Natural killer cell treated with Interleukin-12 subunit alpha and Interleukin-12 subunit beta and Interleukin-15 and Interleukin-18, amount 100 ng/mL, for 72 hours (primary cell): ENCODE measurements around the gene SNX27. TPM values are rescaled to one million over a fixed set of nuclear protein-coding genes. Genes with fewer than 3 reads are reported as not detected.
"Not testable (repeated sequence)": the region's sequence is repeated elsewhere in the genome, so short reads cannot be mapped to it uniquely, and the experiment has no call there.

ENCODE experiments used
- ATAC-seq, 2 donors: fragments of 150-1000 bp; cut with Tn5 transposase in 1 of 2; sonication (Bioruptor Pico), chemical (Tn5 transposase) in 1 of 2; 2 replicates each; pipeline ENCODE4 v1.10.0; 2021
- DNase-seq: peaks from one replicate; pipeline ENCODE4 v3.0.0; 2022; ENCODE audit warnings: low spot score
- H3K27ac Mint-ChIP-seq, 2 donors: 1 replicate in 1 of 2; 2 replicates in 1 of 2; pipeline ENCODE4 v1.8.0; 2022; ENCODE audit warnings: mixed read lengths in 2 of 2, mild to moderate bottlenecking in 1 of 2, moderate library complexity in 1 of 2
- H3K27me3 Mint-ChIP-seq, 2 donors: 1 replicate in 1 of 2; 2 replicates in 1 of 2; pipeline ENCODE4 v1.8.0; 2022; ENCODE audit warnings: mixed read lengths in 2 of 2
- H3K36me3 Mint-ChIP-seq: one replicate; pipeline ENCODE4 v1.8.0; 2022; ENCODE audit warnings: mixed read lengths
- H3K4me1 Mint-ChIP-seq, 2 donors: 1 replicate in 1 of 2; 2 replicates in 1 of 2; pipeline ENCODE4 v1.8.0; 2022; ENCODE audit warnings: low read depth in 2 of 2, mixed read lengths in 2 of 2, mild to moderate bottlenecking in 1 of 2
- H3K4me3 Mint-ChIP-seq: one replicate; pipeline ENCODE4 v1.8.0; 2022; ENCODE audit warnings: mixed read lengths
- H3K9me3 Mint-ChIP-seq: 2 replicates; pipeline ENCODE4 v1.8.0; 2022; ENCODE audit warnings: mixed read lengths
- total RNA-seq, 2 donors: library from RNA; stranded (reverse); gene quantifications; one replicate each; pipeline ENCODE4 v1.2.3, GENCODE V29; 2022

SNX27 gene
- total RNA-seq, 2 donors from 2014 or later = 28.3 to 34.2 TPM

DNA sequence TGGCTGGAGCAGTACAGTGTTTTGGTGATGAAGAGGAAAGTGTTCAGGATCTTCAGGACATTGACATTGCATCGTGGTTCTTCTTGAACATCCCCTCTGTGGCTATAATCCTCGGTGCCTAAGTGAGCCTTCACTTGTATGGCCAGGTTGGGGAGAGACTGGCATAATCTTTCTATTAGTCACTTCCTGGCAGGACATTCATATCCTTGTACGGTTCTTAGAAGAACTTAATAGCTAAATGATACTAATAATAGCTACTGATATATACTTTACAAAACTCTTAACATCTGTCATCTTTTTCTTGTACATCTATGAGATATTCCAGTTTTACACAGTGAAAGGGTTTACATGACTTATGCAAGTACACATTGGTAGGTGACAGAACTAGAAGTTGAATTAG lies 69.0 kb downstream of the SNX27 start:
- DNase-seq (no peak), ATAC-seq (no peak)
- Mint-ChIP-seq H3K4me3 (no peak overlapping the region), H3K27me3 (no peaks in the 10 kb centered on the region), H3K36me3 (peaks cover 4% of the 10 kb centered on the region), H3K27ac (peak overlapping the region in 1 of 2 donors; percentile 16), H3K9me3 (no peaks in the 10 kb centered on the region), H3K4me1 (no peaks in the 10 kb centered on the region)

DNA sequence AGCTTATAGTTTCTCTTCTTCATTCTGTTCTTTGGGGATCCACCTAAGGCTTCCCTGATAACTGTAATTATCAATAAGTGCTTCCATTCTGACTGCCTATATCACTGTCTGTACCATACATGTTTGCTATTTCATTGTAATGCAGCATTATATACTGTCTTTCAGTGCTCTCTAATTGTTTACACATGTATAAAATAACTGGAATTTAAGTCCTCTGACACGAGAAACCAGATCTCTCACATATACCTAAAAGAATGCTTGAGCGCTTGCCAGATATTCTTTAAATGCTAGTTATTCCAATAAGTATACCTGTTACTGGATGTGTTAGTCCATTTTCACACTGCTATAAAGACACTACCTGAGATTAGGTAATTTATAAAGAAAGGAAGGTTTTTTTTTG lies 70.1 kb downstream of the SNX27 start:
- no peak overlapping the region for H3K27ac Mint-ChIP-seq
- H3K36me3 Mint-ChIP-seq = peaks cover 4% of the 10 kb centered on the region
- H3K9me3 Mint-ChIP-seq = no peaks in the 10 kb centered on the region
- no peaks in the 10 kb centered on the region for H3K4me1 Mint-ChIP-seq
- ATAC-seq (no peak), DNase-seq (no peak)
- no peak overlapping the region for H3K4me3 Mint-ChIP-seq
- H3K27me3 Mint-ChIP-seq = no peaks in the 10 kb centered on the region

DNA sequence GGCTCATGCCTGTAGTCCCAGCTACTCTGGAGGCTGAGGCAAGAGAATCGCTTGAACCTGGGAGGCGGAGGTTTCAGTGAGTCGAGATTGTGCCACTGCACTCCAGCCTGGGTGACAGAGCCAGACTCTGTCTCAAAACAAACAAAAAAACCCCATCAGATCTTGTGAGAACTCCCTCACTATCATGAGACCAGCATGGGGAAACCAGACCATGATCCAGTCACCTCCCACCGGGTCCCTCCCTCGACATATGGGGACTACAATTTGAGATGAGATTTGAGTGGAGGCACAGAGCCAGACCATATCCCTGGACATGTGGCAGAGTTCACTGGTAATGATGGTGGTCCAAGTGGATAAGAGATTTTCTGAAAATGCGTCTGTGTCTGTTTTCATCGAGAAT lies 71.1 kb downstream of the SNX27 start:
- not testable (repeated sequence) for H3K27ac Mint-ChIP-seq, H3K27me3 Mint-ChIP-seq, H3K4me1 Mint-ChIP-seq, ATAC-seq, DNase-seq, H3K36me3 Mint-ChIP-seq, H3K4me3 Mint-ChIP-seq, H3K9me3 Mint-ChIP-seq

DNA sequence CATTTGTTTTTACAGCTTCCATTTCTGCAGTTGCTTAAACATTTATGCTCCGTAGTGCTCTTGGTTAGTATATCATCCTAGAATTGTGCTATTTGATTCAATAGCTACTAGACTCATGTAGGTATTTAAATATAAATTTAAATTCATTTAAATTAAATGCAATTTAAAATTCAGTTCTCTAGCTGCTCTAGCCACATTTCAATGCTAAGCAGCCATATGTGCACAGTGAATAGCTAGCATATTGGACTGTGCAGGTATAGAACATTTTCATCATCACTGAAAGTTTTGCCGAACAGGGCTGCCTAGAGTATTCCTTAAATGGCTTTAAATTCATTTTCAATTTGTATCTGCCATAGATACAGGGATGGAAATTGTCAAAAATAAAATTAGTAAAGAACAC lies 72.3 kb downstream of the SNX27 start:
- Mint-ChIP-seq H3K27me3 (no peaks in the 10 kb centered on the region), H3K4me3 (no peak overlapping the region), H3K27ac (no peak overlapping the region), H3K4me1 (no peaks in the 10 kb centered on the region), H3K36me3 (peaks cover 4% of the 10 kb centered on the region), H3K9me3 (no peaks in the 10 kb centered on the region)
- no peak for ATAC-seq
- DNase-seq = no peak

DNA sequence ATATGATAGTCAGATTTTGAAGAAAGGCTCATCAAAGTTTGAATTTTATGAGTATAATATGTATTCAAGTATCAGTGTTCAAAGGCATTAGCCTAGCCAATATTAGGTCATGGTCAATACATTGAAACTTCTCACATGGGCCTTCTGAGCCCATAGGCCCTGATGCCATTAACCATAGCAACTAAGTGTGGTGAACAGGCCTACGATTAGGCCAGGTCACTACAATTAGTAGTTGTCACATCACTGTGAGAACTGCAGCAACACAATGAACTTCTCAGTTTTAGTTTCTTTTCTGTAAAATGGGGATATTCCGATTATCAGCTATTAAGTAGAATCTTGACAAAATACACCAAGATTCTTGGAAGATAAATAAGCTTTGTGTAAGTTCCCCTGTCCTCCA lies 74.7 kb downstream of the SNX27 start:
- Mint-ChIP-seq H3K27ac (no peak overlapping the region), H3K36me3 (peaks cover 2% of the 10 kb centered on the region), H3K4me3 (no peak overlapping the region), H3K9me3 (no peaks in the 10 kb centered on the region), H3K4me1 (no peaks in the 10 kb centered on the region), H3K27me3 (no peaks in the 10 kb centered on the region)
- ATAC-seq (no peak), DNase-seq (no peak)

DNA sequence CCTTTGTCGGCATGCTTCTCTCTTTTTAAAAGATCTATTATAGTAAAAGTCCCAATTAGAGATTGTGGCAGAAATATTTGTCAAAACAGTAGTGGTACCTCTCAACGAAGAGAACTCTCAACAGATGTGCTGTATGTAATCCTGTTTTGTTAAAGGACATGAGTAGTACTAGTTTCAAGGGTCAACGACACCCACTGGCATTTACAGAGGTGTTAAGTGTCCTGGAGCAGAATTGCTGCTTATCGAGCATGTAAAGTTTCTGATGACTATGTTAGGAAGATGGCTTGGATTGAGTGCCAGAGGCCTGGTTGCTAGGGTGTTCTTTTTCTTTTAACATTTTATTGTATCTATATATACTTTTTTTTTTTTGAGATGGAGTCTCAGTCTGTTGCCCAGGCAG lies 77.6 kb downstream of the SNX27 start:
- Mint-ChIP-seq H3K36me3 (peaks cover 12% of the 10 kb centered on the region), H3K4me1 (no peaks in the 10 kb centered on the region), H3K9me3 (no peaks in the 10 kb centered on the region), H3K4me3 (no peak overlapping the region), H3K27me3 (no peaks in the 10 kb centered on the region), H3K27ac (no peak overlapping the region)
- ATAC-seq (no peak), DNase-seq (no peak)

DNA sequence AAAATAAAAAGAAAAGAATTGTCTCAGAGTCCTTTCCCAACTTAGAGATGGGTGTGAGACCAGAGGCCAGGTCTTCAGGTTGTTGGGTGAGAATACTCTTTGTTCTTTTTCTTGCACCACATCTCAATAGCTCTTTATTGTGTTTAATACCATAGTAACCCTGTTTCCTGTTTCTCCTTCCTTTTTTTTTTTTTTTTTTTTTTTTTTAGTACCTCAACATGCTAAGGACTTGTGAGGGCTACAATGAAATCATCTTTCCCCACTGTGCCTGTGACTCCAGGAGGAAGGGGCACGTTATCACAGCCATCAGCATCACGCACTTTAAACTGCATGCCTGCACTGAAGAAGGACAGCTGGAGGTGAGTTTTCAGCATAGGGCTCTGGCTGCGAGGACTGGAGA lies 80.4 kb downstream of the SNX27 start:
- H3K4me1 Mint-ChIP-seq = no peaks in the 10 kb centered on the region
- DNase-seq (no peak), ATAC-seq (no peak)
- H3K27me3 Mint-ChIP-seq = no peaks in the 10 kb centered on the region
- H3K9me3 Mint-ChIP-seq = no peaks in the 10 kb centered on the region
- peaks cover 12% of the 10 kb centered on the region for H3K36me3 Mint-ChIP-seq
- no peak overlapping the region for H3K4me3 Mint-ChIP-seq
- no peak overlapping the region for H3K27ac Mint-ChIP-seq

DNA sequence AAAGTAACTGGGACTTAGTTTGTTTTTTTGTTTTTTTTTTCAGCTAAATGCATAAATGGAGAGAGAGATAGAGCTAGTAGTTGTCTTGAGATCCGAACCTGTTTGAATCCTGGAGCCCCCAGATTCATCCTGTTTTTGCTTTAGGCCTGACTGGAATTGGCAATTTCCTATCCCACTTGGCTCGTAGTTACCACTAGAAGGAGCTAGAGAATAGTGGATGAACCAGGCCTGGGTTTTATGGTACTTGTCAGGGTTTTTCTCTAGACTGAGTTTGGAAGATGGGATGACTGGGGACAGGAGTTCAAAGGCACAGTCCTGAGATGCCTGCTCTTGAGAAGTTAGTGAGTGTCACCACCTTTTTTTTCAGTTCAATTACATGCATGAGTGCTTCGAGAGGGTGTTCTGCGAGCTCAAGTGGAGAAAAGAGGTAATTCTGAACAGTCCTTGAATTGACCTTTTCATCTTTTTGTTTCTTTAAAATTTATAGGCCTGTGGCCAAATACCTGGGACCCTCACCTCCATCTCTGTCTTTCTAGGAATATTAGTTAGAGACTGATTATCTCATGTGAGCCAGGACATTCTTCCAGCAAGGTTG lies 81.3 kb downstream of the SNX27 start:
- Mint-ChIP-seq H3K4me1 (no peaks in the 10 kb centered on the region), H3K27ac (no peak overlapping the region), H3K4me3 (no peak overlapping the region), H3K9me3 (no peaks in the 10 kb centered on the region), H3K36me3 (peaks cover 12% of the 10 kb centered on the region), H3K27me3 (no peaks in the 10 kb centered on the region)
- DNase-seq (no peak), ATAC-seq (no peak)

DNA sequence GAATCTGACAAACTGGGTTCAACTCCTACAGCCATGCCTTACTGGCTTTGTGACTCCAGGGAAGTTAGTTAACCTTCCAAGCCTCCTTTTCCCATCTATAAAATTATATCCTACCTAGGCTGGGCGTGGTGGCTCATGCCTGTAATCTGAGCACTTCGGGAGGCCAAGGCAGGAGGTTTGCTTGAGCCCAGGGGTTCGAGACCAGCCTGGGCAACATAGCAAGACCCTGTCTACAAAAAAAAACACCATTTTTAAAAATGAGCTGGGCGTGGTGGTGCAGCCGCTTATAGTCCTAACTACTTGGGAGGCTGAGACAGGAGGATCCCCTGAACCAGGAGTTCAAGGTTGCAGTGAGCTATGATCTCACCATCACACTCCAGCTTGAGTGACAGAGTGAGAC lies 89.7 kb downstream of the SNX27 start:
- no peak overlapping the region for H3K4me3 Mint-ChIP-seq
- no peak for ATAC-seq
- no peak for DNase-seq
- H3K36me3 Mint-ChIP-seq = peaks cover 16% of the 10 kb centered on the region
- H3K4me1 Mint-ChIP-seq = peaks cover 5 to 6% of the 10 kb centered on the region in 2 donors
- H3K27me3 Mint-ChIP-seq = no peaks in the 10 kb centered on the region
- H3K27ac Mint-ChIP-seq = no peak overlapping the region
- no peaks in the 10 kb centered on the region for H3K9me3 Mint-ChIP-seq

DNA sequence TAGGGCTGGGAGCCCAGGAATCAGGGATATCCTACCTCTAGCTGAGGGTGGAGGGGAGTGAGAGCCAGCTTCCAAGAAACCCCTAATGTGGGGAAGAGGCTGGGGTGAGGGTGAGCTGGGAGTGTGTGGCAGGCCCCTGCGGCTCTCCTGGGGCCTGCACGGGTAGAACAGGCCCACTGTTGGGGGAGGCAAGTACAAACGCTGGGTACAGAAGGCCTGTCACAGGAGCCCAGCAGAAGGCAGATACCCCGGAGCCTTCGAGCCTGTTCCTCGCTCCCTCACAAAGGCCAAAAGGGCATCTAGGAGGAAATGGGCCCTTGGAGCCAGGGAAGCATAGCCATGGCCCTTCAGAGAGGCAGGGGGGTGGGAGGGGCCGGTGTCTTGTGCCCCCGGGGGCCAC lies 91.1 kb downstream of the SNX27 start:
- Mint-ChIP-seq H3K27me3 (no peaks in the 10 kb centered on the region), H3K36me3 (peaks cover 16% of the 10 kb centered on the region), H3K9me3 (no peaks in the 10 kb centered on the region), H3K4me3 (no peak overlapping the region), H3K27ac (no peak overlapping the region), H3K4me1 (peaks cover 6 to 7% of the 10 kb centered on the region in 2 donors)
- no peak for ATAC-seq
- no peak for DNase-seq

DNA sequence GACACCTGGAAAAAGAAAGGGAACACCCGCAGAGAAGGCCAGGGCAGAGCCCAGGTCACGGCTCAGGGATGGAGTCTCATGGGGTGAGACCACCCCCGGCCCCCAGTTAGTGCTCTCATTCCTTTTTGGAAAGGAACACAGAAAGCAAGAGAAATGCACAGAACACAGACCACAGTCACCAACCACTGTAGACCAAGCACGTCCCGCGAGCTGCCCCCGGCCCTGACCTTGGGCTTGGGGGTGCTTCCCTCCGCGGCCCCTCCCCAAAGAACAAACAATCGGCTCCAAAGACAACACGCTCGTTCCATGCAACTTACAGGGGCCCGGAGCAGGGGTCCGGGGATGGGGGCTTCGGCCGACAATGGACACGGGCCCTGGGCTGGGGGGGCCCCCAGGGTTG lies 92.0 kb downstream of the SNX27 start:
- Mint-ChIP-seq H3K9me3 (no peaks in the 10 kb centered on the region), H3K27me3 (no peaks in the 10 kb centered on the region), H3K27ac (no peak overlapping the region), H3K4me1 (peaks cover 6 to 7% of the 10 kb centered on the region in 2 donors), H3K4me3 (no peak overlapping the region), H3K36me3 (peaks cover 16% of the 10 kb centered on the region)
- no peak for DNase-seq
- ATAC-seq = no peak

DNA sequence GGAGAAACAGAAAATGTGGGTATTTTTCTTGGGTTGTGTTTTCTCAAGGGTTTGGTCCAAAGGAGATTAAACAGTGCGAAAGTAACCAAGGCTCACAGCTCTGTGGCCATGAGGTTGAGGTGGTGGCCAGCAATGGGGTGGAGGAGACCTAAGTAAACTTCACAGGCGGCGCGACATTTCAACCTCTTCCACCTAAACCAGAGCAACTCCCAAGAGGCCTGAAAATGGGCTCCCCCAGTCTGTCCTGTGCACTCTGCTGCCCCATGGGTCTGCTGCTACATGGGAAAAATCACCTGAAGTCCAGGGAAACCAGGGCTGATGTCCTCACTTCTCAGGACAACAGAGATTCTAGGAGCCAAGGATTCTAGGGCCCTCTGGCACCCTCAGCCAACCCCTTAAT lies 92.4 kb downstream of the SNX27 start:
- H3K4me3 Mint-ChIP-seq = no peak overlapping the region
- peaks cover 6 to 7% of the 10 kb centered on the region in 2 donors for H3K4me1 Mint-ChIP-seq
- ATAC-seq = no peak
- H3K27me3 Mint-ChIP-seq = no peaks in the 10 kb centered on the region
- no peaks in the 10 kb centered on the region for H3K9me3 Mint-ChIP-seq
- DNase-seq = no peak
- no peak overlapping the region for H3K27ac Mint-ChIP-seq
- H3K36me3 Mint-ChIP-seq = peaks cover 16% of the 10 kb centered on the region

DNA sequence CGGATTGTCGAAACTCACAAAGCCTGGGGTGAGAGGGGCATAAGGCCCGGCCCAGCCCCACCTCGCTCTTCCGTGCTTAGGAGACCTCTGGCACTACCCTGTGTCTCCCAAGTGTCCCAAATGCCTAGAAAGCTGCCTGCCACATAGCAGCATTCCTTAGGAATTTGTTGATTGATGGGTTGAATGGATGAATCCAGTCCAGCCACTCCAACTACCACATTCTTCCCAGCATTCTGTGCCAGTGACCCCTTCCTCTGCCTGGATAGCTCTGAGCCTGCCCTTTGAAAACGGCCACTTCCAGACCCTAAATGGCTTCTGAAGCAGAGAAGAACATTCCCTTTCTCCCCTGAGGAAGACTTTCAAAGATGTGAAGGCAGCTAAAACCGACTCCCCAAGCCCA lies 93.3 kb downstream of the SNX27 start:
- no peak for ATAC-seq
- Mint-ChIP-seq H3K9me3 (no peaks in the 10 kb centered on the region), H3K4me1 (peaks cover 6 to 7% of the 10 kb centered on the region in 2 donors), H3K4me3 (no peak overlapping the region), H3K36me3 (peaks cover 10% of the 10 kb centered on the region), H3K27me3 (peaks cover 0 to 3% of the 10 kb centered on the region in 2 donors), H3K27ac (no peak overlapping the region)
- no peak for DNase-seq

DNA sequence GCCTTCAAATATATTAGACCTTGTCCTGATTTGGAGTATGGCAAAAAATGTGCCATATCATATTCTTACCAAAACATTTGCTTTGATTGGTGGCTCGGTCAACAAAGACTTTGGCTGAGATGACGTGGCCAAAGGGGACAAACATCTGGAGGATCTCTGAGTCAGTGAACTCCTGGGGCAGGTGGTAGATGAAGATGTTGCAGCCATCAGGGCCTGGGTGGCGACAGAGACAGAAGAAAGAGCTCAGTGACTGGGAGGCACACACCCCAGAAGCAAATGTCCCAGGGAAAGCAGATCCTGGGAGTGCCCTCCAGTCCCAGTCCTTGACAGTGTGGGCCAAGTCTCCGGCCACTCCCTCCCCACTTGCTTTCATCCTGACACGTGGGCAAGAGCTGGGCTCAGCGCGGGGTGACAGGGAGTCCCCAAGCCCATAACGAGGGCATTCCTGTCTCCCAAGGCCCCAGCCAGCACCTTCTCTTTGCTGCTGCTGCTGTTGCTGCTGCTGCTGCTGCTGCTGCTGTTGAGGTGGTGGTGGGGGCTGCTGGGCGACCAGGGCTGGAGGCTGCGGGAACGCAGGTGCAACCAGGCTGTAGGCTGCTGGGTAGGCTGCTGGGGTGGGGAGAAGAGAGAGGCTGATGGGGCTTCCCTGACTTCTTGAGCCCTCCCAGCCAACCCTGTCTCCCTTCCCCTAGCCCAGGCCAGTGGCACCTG lies 94.1 kb downstream of the SNX27 start:
- no peak overlapping the region for H3K4me3 Mint-ChIP-seq
- ATAC-seq = peak in 1 of 2 donors; percentile 20

More for the DNA sequence above, 94.1 kb downstream of the SNX27 start:
- DNase-seq = no peak
- peaks cover 6 to 7% of the 10 kb centered on the region in 2 donors for H3K4me1 Mint-ChIP-seq
- H3K27me3 Mint-ChIP-seq = peaks cover 0 to 3% of the 10 kb centered on the region in 2 donors
- H3K36me3 Mint-ChIP-seq = peaks cover 3% of the 10 kb centered on the region
- H3K27ac Mint-ChIP-seq = no peak overlapping the region
- no peaks in the 10 kb centered on the region for H3K9me3 Mint-ChIP-seq
